Keratinocyte (primary cell): ENCODE data around the gene TMC2. TPM values are rescaled to one million over a fixed set of nuclear protein-coding genes. Genes with fewer than 3 reads are reported as not detected.

Experiments used
- DNase-seq: peaks from one replicate; pipeline ENCODE4 v3.0.0-alpha.2; 2011; ENCODE audit warnings: low read depth, missing footprints, low spot score
- FAIRE-seq: peaks from 2 replicates; lab custom pipeline; 2011; peaks lifted over from hg19 to GRCh38; lab: Jason Lieb, UNC
- H2AFZ ChIP-seq: 2 replicates; pipeline ENCODE4 v1.6.0; 2012; ENCODE audit warnings: low read length, control low read depth, inconsistent platforms; ENCODE audit not compliant: control insufficient read depth
- H3K27ac ChIP-seq: 2 replicates; pipeline ENCODE4 v1.5.1; 2011; ENCODE audit warnings: low read length; ENCODE audit not compliant: control insufficient read depth, insufficient read depth
- H3K27me3 ChIP-seq: 3 replicates; pipeline ENCODE4 v1.6.0; 2011; ENCODE audit warnings: low read length; ENCODE audit not compliant: control insufficient read depth, insufficient read depth; ENCODE audit errors: extremely low read depth
- H3K36me3 ChIP-seq, 2 experiments: 2 replicates in 1 of 2; 3 replicates in 1 of 2; pipeline ENCODE4 v1.5.1; 2011; ENCODE audit warnings: low read length in 2 of 2, mild to moderate bottlenecking in 1 of 2; ENCODE audit not compliant: control insufficient read depth in 2 of 2, insufficient read depth in 2 of 2; ENCODE audit errors: extremely low read depth in 1 of 2
- H3K4me1 ChIP-seq: 3 replicates; pipeline ENCODE4 v1.5.1; 2011; ENCODE audit warnings: low read length; ENCODE audit not compliant: control insufficient read depth, insufficient read depth; ENCODE audit errors: extremely low read depth
- H3K4me2 ChIP-seq: 3 replicates; pipeline ENCODE4 v1.6.0; 2011; ENCODE audit warnings: low read depth, low read length; ENCODE audit not compliant: control insufficient read depth, insufficient read depth; ENCODE audit errors: extremely low read depth
- H3K4me3 ChIP-seq, 3 experiments: fragments of 200-600 bp in 1 of 3; sonication (generic) in 1 of 3; 2 replicates in 2 of 3; 3 replicates in 1 of 3; pipeline ENCODE4 v1.5.1; 2011 to 2016; ENCODE audit warnings: low read length in 3 of 3, mild to moderate bottlenecking in 3 of 3, control low read depth in 2 of 3, inconsistent platforms in 1 of 3, low read depth in 1 of 3, mixed read lengths in 1 of 3, mixed run types in 1 of 3, moderate library complexity in 1 of 3; ENCODE audit not compliant: control insufficient read depth in 2 of 3, insufficient read depth in 2 of 3; ENCODE audit errors: extremely low read depth in 1 of 3
- H3K79me2 ChIP-seq: 2 replicates; pipeline ENCODE4 v1.6.0; 2012; ENCODE audit warnings: low read length; ENCODE audit not compliant: control insufficient read depth, insufficient read depth
- H3K9ac ChIP-seq: 3 replicates; pipeline ENCODE4 v1.6.0; 2011; ENCODE audit warnings: low read length; ENCODE audit not compliant: control insufficient read depth, insufficient read depth; ENCODE audit errors: extremely low read depth
- H3K9me1 ChIP-seq: 3 replicates; pipeline ENCODE4 v1.6.0; 2011; ENCODE audit warnings: low read length; ENCODE audit not compliant: control insufficient read depth, insufficient read depth; ENCODE audit errors: extremely low read depth
- H3K9me3 ChIP-seq: 2 replicates; pipeline ENCODE4 v1.5.1; 2012; ENCODE audit warnings: low read depth, low read length; ENCODE audit not compliant: control insufficient read depth
- H4K20me1 ChIP-seq: 3 replicates; pipeline ENCODE4 v1.6.0; 2011; ENCODE audit warnings: low read length; ENCODE audit not compliant: control insufficient read depth, insufficient read depth; ENCODE audit errors: extremely low read depth
- EZH2 ChIP-seq: IDR thresholded peaks from one replicate; pipeline ENCODE4 v1.6.1; 2012; ENCODE audit warnings: inconsistent platforms, mild to moderate bottlenecking, low read length, moderate library complexity
- dilution Hi-C: fragments of 300-500 bp; cut with MboI; formaldehyde crosslinking; loops from one replicate; pipeline ENCODE4 v1.7.0; 2020; ENCODE audit warnings: low sequenced_read_pairs; ENCODE audit not compliant: extremely low pct_ligation_motif_present
- polyA plus RNA-seq, 5 experiments: library from polyadenylated mRNA; depleted of rRNA in 3 of 5; stranded (reverse) in 3 of 5; stranded (forward) in 1 of 5; unstranded in 1 of 5; fragments of >200 nt; gene quantifications; 1 replicate in 1 of 5; 2 replicates in 3 of 5; 3 replicates in 1 of 5; pipeline versions ENCODE4 v1.2.1 to v1.2.3, GENCODE V29; 2011 to 2012; ENCODE audit warnings: missing spikeins in 2 of 5, low read depth in 1 of 5, low replicate concordance in 1 of 5
- TF ChIP-seq, protein P1 (sequence below), 3 experiments: IDR thresholded peaks in 1 of 3; conservative IDR thresholded peaks in 1 of 3; optimal IDR thresholded peaks in 1 of 3; 2 replicates in 2 of 3; 3 replicates in 1 of 3; pipeline versions ENCODE3 to v1.5.1; 2011; ENCODE audit warnings: low read length in 3 of 3, mild to moderate bottlenecking in 3 of 3, moderate library complexity in 2 of 3, control low read depth in 1 of 3, inconsistent platforms in 1 of 3; ENCODE audit not compliant: insufficient read depth in 2 of 3; ENCODE audit errors: extremely low read depth in 1 of 3

The TMC2 gene
- polyA plus RNA-seq, 1 donor (not counting 4 experiments of a cell fraction or from before 2014, with no cell fraction given): not detected

DNA sequence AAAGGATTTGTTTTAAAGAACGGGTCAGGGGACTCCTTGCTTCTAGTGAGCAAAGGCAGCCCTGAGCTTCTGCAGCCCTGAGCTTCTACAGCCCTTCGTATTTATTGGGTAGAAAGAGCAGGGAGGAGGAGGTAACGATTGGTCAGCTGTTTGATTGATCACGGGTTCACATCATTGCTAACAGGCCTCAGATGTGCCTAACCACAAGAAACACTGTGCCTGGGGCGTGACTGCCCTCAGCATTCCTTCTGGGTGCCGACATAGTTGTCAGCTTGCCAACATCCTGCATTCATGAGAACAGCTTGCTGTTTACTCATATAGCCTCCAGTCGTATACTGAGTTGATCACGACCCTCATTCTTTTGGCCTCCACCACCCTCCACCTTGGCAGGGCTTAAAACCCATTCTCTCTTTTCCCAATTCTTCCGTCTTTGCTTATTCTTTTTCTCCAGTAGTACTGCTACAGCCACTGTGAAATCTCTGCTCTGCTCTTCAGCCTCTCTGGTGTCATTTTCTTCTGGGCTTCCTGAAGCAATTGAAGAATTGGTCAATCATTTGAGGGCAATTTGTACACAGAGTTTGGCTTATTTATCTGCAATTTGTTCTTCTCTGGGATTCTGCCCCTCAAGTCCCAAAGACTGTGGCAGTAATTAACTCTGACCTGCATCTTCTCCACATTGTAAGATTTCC is 90.6 kb downstream of the TMC2 start:
- Histone ChIP-seq H3K36me3 (no peaks in the 10 kb centered on the region), H3K27ac (peak overlapping the region; percentile 37), H3K4me1 (peaks cover 6% of the 10 kb centered on the region), H3K9ac (no peak overlapping the region), H3K4me2 (no peak overlapping the region), H3K4me3 (no peak overlapping the region), H3K79me2 (no peaks in the 10 kb centered on the region), H3K9me3 (peaks cover 11% of the 10 kb centered on the region), H3K9me1 (no peaks in the 10 kb centered on the region), H2AFZ (no peak overlapping the region), H3K27me3 (peaks cover 3% of the 10 kb centered on the region), H4K20me1 (no peaks in the 10 kb centered on the region)
- peak; percentile 78 for DNase-seq
- dilution Hi-C loops: no loop called here
- peak; percentile 86 for FAIRE-seq
- no peak for TF ChIP-seq EZH2
- TF ChIP-seq, protein P1, sequence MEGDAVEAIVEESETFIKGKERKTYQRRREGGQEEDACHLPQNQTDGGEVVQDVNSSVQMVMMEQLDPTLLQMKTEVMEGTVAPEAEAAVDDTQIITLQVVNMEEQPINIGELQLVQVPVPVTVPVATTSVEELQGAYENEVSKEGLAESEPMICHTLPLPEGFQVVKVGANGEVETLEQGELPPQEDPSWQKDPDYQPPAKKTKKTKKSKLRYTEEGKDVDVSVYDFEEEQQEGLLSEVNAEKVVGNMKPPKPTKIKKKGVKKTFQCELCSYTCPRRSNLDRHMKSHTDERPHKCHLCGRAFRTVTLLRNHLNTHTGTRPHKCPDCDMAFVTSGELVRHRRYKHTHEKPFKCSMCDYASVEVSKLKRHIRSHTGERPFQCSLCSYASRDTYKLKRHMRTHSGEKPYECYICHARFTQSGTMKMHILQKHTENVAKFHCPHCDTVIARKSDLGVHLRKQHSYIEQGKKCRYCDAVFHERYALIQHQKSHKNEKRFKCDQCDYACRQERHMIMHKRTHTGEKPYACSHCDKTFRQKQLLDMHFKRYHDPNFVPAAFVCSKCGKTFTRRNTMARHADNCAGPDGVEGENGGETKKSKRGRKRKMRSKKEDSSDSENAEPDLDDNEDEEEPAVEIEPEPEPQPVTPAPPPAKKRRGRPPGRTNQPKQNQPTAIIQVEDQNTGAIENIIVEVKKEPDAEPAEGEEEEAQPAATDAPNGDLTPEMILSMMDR (optimal IDR thresholded peaks at IDR 0.05 in 1 of 3, IDR thresholded peaks at IDR 0.05 in 1 of 3, conservative IDR thresholded peaks at IDR 0.05 in 1 of 3; ENCODE audit: extremely low read depth in 1 of 3, insufficient read depth in 2 of 3, low read length in 3 of 3): no peak

DNA sequence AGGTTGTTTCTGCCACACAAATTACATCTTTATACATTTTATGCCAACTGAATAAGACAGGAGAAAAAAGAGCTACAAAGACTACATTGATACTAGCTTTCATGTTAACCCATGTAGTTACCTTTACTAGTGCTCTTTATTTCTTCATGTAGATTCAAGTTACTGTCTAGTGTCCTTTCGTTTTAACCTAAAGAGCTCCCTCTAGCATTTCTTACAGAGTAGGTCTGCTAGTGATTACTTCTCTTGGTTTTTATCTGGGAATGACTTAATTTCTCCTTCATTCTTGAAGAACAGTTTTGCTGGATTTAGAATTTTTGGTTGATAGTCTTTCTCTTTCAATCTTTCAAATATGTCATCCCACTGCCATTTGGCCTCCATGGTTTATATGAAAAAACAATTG is 94.9 kb downstream of the TMC2 start:
- Histone ChIP-seq H4K20me1 (no peaks in the 10 kb centered on the region), H3K27ac (no peak overlapping the region), H3K27me3 (peaks cover 9% of the 10 kb centered on the region), H3K9ac (no peak overlapping the region), H3K4me3 (no peak overlapping the region), H3K79me2 (no peaks in the 10 kb centered on the region), H3K4me1 (peaks cover 6% of the 10 kb centered on the region), H2AFZ (no peak overlapping the region), H3K4me2 (no peak overlapping the region), H3K9me1 (no peaks in the 10 kb centered on the region), H3K36me3 (no peaks in the 10 kb centered on the region), H3K9me3 (peaks cover 2% of the 10 kb centered on the region)
- DNase-seq (no peak), FAIRE-seq (no peak)
- dilution Hi-C loops: no loop called here
- no peak for TF ChIP-seq EZH2
- TF ChIP-seq, protein P1 (optimal IDR thresholded peaks at IDR 0.05 in 1 of 3, IDR thresholded peaks at IDR 0.05 in 1 of 3, conservative IDR thresholded peaks at IDR 0.05 in 1 of 3; ENCODE audit: extremely low read depth in 1 of 3, insufficient read depth in 2 of 3, low read length in 3 of 3): no peak
